HFF-Myc (cell line): ENCODE data around the gene SLC25A51.

ENCODE experiments used
- DNase-seq: peaks from one replicate; pipeline ENCODE4 v3.0.0-alpha.2; 2011; ENCODE audit warnings: low read depth; ENCODE audit errors: extremely low read depth
- H3K4me3 ChIP-seq: replicated peaks from 2 replicates; pipeline ENCODE4 v1.5.1; 2011; ENCODE audit warnings: low read depth, mild to moderate bottlenecking, control low read depth, low read length
- TF ChIP-seq, protein P1 (sequence below): IDR thresholded peaks from 2 replicates; pipeline ENCODE4 v1.5.1; 2012; ENCODE audit warnings: mild to moderate bottlenecking, low read depth, low read length, control low read depth; ENCODE audit errors: missing control alignments

The SLC25A51 gene

DNA sequence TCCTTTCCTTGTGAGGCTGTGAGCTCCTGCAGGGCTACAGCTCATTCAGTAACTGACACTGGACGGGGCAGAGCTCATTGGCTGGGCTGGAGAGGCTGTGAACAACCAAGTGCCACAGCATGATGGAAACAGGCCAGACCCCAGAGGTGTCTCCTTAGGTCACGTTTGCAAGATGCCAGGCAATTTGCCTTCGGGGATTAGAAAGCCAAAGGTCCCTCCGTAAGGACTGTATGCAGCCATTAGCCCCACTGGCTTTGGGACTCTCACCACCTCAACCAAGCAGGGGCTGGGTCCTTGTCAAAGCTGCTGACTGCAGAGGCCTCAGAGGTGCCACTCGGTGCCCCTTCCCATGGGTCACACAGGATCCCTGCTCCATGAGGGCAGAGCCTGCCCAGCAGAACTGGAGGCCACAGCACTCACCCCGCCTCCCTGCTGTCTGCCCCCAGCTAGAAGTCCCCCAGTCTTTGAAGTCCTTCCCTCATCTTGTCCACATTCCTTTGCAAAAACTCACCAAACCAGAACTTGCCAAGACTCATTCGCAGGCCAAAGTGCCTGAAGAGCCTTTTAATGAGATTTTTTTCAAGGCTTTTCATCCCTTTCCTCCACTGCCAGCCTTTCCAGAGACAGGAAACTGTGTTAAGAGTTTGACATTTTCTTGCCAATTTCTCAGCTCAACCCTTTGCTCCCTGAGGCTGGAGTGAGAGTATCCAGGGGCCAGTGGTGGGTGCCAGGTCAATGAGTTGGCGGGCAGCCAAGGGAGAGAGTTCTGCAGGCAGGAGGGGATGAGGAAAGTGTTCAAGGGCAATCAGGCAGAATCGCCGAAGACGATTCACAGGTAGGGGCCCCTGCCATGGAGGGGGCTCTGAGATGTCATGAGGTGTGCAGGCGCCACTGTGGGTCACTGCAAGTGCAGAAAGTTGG, 39.7 kb upstream of the SLC25A51 start:
- H3K4me3 ChIP-seq, result no peak overlapping the region
- DNase-seq, result peak; percentile 74
- TF ChIP-seq, protein P1, sequence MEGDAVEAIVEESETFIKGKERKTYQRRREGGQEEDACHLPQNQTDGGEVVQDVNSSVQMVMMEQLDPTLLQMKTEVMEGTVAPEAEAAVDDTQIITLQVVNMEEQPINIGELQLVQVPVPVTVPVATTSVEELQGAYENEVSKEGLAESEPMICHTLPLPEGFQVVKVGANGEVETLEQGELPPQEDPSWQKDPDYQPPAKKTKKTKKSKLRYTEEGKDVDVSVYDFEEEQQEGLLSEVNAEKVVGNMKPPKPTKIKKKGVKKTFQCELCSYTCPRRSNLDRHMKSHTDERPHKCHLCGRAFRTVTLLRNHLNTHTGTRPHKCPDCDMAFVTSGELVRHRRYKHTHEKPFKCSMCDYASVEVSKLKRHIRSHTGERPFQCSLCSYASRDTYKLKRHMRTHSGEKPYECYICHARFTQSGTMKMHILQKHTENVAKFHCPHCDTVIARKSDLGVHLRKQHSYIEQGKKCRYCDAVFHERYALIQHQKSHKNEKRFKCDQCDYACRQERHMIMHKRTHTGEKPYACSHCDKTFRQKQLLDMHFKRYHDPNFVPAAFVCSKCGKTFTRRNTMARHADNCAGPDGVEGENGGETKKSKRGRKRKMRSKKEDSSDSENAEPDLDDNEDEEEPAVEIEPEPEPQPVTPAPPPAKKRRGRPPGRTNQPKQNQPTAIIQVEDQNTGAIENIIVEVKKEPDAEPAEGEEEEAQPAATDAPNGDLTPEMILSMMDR, result no peak

GRCh38 chr9:37942621-37943344, 38.9 kb upstream of the SLC25A51 start:
- DNase-seq, result no peak
- no peak overlapping the region for H3K4me3 ChIP-seq
- TF ChIP-seq, protein P1, result no peak

DNA sequence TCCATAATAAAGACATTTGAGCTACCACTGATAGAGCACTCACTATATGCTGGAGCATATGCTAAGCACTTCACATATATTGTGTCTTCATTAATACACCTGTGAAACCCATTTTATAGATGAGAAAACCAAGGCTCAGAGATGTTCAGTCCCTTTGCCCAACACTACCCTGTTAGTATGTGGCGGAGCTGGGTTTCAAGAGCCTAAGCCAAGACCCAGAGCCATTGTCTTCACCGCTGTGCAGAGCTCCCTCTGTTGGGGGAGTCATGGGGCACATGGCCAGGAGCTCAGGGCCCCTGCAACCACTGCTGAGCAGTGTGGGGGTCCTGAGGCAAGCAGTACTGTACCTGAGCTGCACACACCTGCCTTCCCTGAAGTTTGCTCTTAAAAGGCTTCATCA, 37.3 kb upstream of the SLC25A51 start:
- DNase-seq, result no peak
- no peak overlapping the region for H3K4me3 ChIP-seq
- TF ChIP-seq, protein P1, result no peak

GRCh38 chr9:37939575-37940095, 35.7 kb upstream of the SLC25A51 start:
- H3K4me3 ChIP-seq, result no peak overlapping the region
- DNase-seq, result no peak
- TF ChIP-seq, protein P1, result no peak

GRCh38 chr9:37938121-37938891, 34.4 kb upstream of the SLC25A51 start:
- TF ChIP-seq, protein P1, result no peak
- DNase-seq, result peak; percentile 87
- peak overlapping the region; percentile 1; the same call in 1 of the 2 replicates for H3K4me3 ChIP-seq

DNA sequence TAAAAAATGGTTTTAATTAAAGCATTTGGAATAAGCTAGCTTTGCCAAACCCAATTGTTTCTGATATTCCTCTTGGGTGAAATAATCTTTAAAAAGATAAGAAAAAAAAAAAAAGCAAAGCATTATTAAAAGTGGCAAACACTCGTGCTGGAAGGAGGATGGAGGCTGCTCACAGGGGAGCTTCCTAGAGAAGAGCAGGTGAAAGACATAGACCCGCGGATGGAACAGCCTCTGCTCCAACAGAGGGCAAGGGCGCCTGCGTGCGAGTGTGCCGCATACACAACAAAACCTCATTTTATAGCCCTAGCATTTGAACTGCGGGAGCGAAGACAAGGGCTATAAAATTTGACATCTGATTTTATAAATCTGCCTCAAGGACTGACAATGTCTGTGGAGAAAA, 33.4 kb upstream of the SLC25A51 start:
- no peak for DNase-seq
- TF ChIP-seq, protein P1, result no peak
- H3K4me3 ChIP-seq, result no peak overlapping the region
